Left forelimb (tissue), 1 donor: ENCODE results near the gene SEMA4F.

Source experiments
- DNase-seq: peaks from one replicate; pipeline ENCODE4 v3.0.0-alpha.2; 2018; ENCODE audit warnings: low spot score

The SEMA4F gene

DNA sequence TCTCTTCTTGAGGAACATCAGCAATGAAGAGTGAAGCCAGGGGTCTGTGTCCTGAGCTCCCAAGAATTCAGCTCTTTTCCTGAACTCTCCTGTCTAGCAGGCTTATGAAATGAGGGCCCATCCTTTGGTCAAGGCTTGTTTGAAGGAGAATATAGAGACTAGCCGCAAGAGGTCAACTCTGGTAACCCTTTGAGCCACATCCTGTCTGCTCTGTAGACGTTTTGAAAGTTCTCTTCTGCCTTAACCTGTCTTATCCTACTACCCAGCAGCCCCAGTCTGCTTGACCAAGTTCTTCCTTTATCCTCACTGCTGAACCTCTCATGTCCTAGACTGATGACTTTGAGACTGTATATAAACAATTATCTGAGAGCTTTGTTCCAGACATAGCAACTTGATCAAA, 5.4 kb downstream of the SEMA4F start:
- DNase-seq, result no peak

DNA sequence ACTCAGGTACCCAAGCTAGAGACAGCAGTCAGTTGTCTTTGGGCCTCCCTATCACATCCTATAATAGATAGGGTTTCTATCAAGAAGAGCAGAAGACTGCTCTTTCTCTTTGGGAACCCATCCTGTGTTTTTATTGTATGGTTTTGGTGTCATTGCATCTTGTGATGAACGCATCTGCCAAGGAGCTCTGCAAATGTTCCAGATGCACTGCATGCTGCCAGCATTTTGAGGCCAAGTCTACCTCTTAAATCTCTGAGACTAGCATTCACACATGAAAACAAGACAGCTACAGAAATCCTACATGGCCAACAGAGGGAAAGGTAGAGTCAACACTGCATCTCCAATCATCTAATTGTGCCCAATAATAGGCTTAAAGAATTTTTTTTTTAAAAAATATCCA, 14.0 kb downstream of the SEMA4F start:
- DNase-seq, result no peak

DNA sequence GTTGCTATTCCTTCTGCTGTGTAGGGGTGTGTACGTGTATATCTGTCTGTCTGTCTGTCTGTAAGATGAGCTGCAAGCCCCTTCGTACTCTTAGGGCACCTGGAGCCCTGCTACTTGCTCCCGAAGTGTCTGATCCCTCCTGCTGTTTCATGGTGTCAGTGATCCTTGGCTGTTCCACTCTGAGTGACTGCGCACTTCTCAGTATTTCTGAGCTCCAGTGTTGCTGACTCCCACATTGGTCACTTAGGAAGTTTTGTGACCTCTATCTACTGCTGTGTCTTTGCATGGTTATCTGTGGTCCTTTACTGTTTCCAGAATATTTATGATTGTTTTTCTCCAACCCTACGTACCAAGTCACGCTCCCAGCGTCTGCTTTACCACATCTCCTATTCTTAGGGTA, 16.2 kb downstream of the SEMA4F start:
- no peak for DNase-seq

DNA sequence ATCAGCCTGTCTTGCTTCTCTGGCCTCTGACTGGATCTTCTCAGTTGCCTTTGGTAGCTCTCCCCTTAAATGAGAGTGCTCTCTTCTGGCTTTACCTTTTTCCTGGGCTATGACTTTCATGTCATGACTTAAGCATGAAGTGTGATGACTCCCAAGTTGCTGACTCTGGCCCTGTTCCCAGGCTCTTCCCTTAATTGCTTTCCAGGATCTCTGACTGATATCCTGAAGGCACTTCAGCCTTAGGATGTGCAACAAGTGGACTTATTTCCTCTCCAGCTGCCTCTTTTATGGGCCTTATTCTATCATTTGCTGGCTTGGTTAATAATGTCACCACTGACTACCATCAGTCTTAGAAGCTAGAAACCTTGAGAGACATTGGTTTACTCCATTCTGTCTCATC, 17.4 kb downstream of the SEMA4F start:
- DNase-seq, result no peak

DNA sequence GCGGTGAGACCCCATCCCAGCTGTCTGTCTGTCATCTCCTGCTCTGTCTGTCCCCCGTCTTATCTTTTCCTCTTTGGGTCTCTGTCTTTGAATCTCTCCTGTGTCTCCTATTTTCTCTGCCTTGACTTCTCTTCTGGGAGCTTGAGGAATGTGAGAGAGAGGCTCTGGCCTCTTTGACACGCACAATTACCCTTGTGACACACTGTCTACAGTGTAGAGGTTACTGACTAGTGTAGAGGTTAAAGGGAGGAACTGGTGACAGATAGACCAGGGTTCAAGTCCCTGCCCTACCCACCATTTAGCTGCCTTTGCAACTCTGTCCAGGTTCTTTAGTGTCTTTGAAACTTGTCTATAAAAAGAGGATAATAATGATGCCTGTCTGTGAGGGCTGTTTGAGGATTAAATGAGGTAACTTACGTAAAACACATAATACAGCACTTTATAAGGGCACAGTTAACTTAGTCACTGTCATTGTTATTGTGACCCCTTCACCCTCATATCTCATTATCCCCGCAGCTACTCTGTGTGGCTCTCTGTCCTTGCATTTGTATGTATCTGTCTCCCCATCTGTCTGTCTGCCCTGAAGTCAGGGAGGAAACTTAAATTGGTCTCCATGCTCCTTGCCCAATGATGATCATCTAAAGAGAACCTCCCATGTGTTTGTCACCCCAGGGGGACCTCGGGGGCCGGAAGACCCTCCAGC, 19.9 kb downstream of the SEMA4F start:
- no peak for DNase-seq

DNA sequence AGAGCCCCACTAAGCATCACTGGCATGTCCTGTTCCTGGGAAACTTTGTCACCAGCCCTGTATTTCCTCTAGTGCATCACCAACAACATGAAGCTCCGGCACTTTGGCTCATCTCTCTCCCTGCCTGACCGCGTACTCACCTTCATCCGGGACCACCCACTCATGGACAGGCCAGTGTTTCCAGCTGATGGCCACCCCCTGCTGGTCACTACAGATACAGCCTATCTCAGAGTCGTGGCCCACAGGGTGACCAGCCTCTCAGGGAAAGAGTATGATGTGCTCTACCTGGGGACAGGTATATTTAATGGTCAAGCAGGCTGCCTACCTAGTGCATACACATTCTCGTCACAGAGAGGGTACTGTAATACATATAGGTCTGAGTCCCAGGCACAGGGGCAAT, 21.0 kb downstream of the SEMA4F start:
- DNase-seq, result no peak

DNA sequence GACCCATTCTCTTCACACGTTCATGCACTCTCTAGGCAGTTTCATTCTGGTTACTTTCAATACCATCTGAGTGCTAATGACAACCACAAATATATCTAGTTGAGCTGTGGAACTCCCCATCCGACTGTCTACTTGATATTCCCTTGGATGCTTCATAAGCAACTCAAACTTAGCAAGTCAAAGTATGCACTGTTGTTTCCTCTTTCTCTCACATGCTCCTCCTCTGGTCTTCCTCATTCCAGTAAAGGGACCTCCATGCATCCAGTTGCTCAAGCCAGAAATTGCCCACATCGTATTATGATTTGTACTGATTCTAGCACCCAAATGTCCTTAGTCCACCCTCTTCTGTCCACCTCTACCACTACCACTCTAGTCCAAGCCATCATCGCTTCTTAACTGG, 22.3 kb downstream of the SEMA4F start:
- DNase-seq, result no peak

DNA sequence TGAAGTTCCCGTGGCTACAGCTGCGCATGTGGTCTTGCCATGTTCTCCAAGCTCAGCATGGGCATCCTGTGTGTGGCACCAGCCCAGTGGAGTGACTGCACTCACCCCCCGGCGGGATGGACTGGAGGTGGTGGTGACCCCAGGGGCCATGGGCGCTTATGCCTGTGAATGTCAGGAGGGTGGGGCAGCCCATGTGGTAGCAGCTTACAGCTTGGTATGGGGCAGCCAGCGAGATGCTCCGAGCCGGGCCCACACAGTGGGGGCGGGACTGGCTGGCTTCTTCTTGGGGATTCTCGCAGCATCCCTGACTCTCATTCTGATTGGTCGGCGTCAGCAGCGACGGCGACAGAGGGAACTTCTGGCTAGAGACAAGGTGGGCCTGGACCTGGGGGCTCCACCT, 25.6 kb downstream of the SEMA4F start:
- no peak for DNase-seq

DNA sequence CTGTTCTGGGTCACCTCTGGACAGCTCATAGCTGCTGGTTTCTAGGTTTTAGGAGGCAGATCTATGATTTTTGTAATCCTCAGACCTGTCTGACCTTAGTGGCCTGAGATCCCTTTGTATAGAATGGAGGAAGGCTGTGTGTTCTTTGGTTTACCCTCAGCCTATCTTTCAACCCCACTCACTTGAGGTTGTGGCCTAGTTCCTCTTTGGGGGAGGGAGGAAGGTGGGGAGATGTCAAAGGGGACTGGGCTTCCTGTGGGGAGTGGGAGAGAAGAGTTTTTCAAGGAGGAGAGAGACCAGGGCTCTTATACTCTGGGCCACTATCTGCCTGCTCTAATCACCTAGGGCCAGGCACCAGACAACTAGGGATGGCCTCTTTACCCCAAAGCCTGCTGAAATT, 28.5 kb downstream of the SEMA4F start:
- no peak for DNase-seq

DNA sequence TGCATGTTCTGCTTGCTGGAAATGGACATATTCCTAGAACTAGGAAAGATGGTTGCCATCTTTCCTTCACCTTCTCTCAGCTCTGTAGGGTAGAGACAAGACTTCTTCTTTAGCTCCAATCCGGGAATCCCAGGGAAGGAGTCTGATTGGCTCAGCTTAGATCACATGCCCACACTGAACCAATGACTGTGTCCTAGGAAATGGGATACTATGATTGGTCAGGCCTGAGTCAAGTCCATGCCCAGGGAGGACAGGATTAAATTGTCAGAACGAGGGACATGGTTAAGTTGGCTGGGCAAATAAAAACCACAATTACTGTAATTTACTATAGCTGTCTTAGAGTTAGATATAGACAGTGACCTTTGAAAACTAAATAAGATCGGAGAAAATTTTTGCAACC, 31.4 kb downstream of the SEMA4F start:
- no peak for DNase-seq

DNA sequence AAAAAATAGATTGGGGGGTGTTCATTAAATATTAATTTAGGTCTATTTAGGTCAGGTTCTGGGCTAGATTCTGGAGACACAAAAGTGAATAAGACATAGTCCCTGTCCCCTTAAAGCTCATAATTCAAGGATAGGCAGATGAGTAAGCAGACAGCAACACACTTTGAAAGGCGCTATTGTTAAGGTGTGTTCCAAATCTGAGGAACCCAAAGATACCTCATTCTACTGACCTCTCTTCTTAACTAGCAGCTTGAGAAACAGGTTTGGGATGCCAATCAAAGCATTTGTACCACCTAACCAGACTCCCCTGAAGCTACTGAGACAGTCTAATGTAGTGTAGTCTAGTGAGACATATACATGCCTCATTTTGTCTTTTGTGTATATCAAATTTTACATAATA, 34.8 kb downstream of the SEMA4F start:
- DNase-seq, result no peak

DNA sequence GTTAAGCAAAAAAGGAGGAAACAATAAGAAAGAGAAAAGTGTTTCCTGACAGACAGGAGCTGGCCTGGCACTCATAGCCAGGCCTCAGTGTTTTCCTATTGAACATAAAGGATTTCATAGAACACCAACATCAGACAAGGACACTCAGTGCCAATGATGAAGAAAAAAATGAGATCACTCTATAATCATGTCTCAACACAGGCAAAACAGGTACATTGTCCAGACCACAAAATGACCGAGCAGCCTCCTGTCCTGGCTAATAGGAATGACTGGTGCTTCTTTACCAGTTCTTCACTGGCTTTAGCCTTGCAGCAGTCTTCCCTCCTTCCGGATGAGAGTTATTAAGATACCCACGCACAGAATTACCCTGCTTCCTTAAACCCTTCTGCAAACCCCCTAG, 35.6 kb downstream of the SEMA4F start:
- no peak for DNase-seq

DNA sequence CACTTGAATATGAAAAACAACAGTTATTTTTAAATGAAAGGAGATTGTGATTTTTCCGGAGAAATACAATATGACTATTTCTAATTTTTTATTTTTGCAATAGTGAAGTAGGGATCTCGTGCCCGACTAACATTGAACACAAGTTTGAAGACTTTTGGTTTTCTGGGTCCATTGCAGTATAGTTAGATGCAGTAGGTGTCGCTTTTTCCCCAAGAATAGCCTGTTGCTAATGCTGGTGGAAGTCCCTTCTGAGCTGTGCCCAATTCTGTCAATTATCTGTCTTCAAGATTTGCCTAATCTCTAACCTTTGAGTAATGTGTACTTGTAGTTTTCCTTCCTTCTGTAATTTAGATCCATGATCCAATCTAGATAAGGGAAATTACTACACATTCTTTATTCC, 36.5 kb downstream of the SEMA4F start:
- no peak for DNase-seq

DNA sequence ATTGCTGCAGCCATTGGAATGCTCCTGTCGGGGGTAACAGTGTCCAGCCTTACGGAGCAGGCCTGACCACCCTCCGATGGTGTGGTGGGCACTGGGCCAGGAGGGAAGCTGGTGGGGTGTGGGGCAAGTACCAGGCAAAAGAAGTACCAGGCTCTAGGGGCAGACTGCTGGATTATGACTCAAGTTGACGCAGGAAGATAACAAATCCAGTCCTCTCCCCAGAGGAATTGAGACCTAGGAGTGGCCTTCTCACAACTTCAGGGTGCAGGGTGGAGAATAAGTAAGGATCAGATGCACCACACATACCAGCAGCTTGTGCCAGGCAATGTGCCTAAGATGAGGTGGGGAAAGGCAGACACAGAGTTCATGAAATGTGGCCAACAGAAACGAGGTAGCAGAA, 37.9 kb downstream of the SEMA4F start:
- no peak for DNase-seq

DNA sequence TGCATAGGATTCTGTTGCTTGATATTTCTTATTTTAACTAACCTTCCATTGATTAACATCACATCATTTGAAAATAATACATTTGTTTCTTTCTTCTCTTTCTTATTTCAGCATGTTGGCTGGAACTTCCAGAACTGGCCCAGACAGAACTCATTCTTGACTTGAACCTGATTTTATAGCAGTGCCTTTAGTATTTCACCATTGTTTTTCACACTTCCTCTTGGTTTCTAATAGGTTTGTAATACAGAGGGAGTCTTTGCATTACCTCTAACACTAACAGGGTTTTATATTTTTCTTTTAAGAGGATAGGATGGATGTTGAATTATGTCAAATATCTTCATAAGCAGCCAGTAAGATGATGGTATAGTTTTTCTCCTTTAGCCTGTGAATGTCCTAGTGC, 39.2 kb downstream of the SEMA4F start:
- no peak for DNase-seq

DNA sequence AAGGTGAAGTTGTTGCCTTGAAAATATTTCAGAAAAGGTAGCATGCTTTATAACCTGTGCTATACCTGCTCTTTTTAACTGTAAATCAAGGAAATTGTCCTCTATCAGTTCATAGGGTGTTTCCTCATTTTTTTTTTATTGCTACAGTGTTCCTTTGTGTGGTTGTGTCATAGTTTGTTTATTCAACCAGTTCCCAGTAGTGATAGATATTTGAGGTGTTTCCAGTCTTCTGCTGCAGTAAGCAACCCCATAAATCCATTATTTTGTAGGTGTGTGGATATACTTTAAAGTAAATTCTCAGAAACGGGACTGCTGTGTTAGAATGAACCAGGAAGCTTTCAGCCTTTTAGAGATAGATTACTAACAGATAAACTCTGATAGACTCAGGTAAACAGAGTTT, 39.6 kb downstream of the SEMA4F start:
- DNase-seq, result no peak

DNA sequence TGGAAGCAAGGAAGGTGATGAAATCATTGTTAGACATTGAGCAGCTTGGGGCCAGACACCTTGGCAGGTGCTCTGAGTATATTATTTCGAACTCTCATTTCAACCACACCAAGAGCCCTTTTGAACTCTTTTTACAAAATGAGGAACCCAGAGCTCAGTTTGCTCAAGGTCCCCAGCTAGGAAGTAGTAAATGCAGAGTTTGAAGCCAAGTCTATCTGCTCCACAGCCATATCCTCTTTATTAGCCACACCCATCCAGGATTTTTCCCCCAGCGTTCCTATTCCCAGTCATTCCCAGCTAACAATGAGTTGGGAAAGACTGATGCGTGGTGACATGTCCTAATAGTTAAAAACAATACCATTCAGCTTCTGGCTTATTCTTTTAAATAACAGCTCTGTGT, 40.2 kb downstream of the SEMA4F start:
- no peak for DNase-seq

DNA sequence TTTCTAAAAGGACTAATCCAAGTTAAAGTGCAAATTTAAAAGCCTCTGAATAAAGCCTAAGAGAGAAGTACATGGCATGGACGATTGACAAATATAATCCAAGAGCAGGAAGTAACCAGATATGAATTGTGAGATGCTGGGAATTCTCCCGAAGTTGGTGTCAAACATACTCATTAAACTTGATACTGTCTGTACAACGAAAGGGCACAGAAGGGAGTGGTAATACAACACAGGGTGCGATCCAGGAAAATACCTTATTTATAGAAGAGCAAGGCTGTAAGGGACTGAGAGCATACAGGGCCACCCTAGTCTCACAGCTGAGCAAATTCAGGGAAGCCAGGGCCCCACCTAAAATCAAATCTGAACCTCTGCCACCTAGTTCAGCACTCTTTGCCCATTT, 41.6 kb downstream of the SEMA4F start:
- no peak for DNase-seq

DNA sequence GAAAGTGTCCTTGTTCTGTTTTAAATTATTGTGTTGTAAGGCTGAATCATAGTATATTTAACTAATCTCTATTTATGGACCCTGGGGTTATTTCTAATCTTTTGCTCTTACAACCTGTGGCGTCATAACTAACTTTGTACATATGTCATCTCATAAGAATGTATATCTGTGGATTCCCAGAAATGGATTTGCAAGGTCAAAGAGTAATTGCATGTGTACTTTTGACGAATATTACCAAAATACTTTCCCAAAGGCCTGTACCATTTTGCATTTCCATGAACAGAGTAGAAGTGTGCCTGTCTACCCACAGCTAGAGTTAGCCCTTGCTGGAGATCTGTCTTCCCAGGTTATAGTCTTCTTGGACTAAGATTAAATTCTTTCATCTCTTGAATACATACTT, 42.8 kb downstream of the SEMA4F start:
- no peak for DNase-seq

DNA sequence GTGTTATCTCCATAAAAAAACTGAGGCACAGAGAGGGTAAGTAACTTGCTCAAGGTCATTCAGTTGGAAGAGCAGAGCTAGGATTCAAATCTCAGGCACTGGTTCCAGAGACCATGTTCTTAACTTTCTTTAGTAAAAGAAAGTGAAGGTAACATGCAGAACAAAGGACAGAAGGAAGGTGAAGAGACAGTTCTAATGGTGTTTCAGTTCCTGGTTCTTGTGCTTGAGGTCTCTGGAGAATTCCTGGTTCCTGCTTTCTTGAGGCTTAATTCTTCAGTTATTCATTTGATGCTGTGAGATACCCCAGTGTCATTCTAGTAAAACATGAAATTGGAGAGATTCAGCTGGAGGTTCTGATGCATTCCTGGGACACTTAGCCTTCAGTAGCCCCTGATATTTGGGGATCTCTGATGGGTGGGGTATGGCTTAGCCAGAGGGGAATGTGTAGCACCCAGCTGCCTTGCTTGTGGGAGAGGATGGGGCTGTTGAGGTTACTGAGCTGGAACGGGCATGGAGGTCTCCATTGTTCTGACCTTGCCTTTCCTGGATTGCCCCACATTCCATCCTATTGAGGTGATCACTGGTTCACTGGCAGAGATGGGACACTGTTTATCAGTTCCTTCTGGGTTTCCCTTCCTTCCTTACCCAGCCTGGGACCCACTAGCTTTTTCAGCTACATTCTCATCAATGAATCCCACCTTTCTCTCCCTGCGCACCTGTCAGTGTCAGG, 46.8 kb downstream of the SEMA4F start:
- no peak for DNase-seq

DNA sequence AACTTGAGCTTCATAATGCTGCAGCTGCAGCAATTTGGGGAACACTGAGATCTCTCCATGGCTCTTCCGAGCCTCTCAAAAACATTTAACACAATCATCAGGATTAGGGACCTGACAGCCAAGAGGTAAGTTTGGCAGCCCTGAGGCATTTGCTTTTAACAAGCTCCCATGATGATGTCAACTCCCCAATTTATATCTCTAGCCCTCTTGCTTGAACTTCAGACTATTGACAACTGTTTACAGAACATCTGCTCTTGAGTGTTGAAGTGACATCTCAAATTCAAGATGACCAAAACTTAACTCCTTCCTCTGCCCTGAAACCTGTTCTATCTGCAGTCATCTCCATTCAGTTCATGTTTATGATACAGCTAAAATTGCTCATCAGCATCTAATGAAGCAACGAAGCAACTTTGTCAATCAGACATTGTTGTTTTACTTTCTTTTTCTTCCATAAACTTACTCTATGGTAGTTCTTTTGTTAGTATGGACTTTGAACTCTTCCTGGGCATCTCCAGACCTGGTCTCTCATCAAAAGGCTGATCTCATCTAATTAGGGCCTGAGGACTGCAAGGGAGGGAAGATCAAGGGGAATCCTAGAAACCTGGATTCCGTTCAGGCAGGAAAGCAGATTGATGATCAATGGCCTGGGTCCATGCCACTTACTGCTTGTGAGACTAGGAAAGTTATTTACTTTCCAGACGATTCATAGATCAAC, 48.1 kb downstream of the SEMA4F start:
- no peak for DNase-seq

DNA sequence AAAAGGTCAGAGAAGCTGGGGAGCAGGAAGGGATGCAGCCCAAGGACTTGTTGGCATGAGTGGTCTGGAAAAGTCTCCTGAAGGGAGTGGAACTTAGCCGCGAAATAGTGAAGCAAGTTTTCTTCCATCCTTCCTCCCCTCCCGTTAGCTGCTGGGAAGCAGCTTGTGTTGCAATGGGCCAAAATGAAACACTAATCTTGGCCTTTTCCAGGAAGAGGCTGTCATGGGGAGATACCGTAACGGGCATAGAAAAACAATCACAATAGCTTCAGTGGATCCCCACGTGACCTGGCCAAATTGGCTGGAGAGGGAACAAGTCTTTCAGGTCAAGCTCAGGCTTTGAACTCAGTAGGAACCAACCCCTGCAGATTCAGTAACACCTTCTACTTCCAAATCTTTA, 49.3 kb downstream of the SEMA4F start:
- no peak for DNase-seq

DNA sequence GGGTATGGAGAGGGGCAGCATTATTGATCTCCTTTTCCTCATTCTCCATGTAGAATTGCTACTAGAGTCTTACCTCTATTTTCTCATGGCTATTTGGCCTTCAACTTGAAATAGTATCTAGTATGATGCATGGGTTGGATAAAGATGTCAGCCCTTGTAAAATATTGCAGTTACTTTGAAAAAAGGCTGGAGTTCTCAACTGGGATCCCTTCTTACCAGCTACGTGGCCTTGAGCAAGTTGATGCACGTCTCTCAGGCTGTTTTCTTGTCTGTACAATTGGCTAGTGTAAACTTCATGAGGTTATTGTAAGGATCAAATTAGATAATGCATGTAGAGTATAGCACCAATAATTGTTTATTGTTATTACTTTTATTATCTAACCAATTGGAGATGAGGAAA, 50.2 kb downstream of the SEMA4F start:
- no peak for DNase-seq
